Activated B cell treated with CpG ODN at 0.5 μM for 24 hours (primary cell): ENCODE data around the gene MS4A8. TPM values are rescaled to one million over a fixed set of nuclear protein-coding genes. Genes with fewer than 3 reads are reported as not detected.

Experiments
- ATAC-seq: fragments of 200-7000 bp; cut with Tn5 transposase; one replicate; pipeline ENCODE4 v1.10.0; 2021; ENCODE audit warnings: low read depth, mild to moderate bottlenecking, moderate library complexity
- CTCF ChIA-PET: fragments of 350-600 bp; sonication (Branson Sonifier 250); formaldehyde crosslinking; loops from one replicate; lab custom pipeline; 2021; ENCODE audit warnings: antibody characterized with exemption; lab: Charles Lee
- POLR2A ChIA-PET: fragments of 350-600 bp; sonication (Branson Sonifier 250); formaldehyde crosslinking; loops from one replicate; lab custom pipeline; 2021; ENCODE audit warnings: antibody characterized with exemption; lab: Charles Lee
- DNase-seq: peaks from one replicate; pipeline ENCODE4 v3.0.0; 2022
- H3K27ac Mint-ChIP-seq: one replicate; pipeline ENCODE4 v1.8.0; 2020; ENCODE audit warnings: mixed read lengths
- H3K27me3 Mint-ChIP-seq: one replicate; pipeline ENCODE4 v1.8.0; 2021; ENCODE audit warnings: mixed read lengths
- H3K36me3 Mint-ChIP-seq: one replicate; pipeline ENCODE4 v1.8.0; 2021; ENCODE audit warnings: low read depth, mixed read lengths
- H3K4me1 Mint-ChIP-seq: one replicate; pipeline ENCODE4 v1.8.0; 2021; ENCODE audit warnings: mixed read lengths
- H3K4me3 Mint-ChIP-seq: one replicate; pipeline ENCODE4 v1.8.0; 2020; ENCODE audit warnings: mild to moderate bottlenecking, mixed read lengths
- H3K9me3 Mint-ChIP-seq: one replicate; pipeline ENCODE4 v1.8.0; 2020; ENCODE audit warnings: mixed read lengths
- intact Hi-C: fragments of 100-400 bp; cut with micrococcal nuclease; formaldehyde crosslinking; loops from one replicate; pipeline ENCODE4 v1.15.1; 2024
- total RNA-seq: library from RNA; stranded (reverse); gene quantifications from 2 replicates; pipeline ENCODE4 v1.2.3, GENCODE V29; 2022
- TF ChIP-seq, protein P1 (sequence below): fragments of 200-600 bp; IDR thresholded peaks from one replicate; pipeline ENCODE4 v1.8.0; 2022; ENCODE audit warnings: antibody characterized with exemption, mild to moderate bottlenecking

Gene MS4A8
- total RNA-seq, 1 donor from 2014 or later, result not detected

DNA sequence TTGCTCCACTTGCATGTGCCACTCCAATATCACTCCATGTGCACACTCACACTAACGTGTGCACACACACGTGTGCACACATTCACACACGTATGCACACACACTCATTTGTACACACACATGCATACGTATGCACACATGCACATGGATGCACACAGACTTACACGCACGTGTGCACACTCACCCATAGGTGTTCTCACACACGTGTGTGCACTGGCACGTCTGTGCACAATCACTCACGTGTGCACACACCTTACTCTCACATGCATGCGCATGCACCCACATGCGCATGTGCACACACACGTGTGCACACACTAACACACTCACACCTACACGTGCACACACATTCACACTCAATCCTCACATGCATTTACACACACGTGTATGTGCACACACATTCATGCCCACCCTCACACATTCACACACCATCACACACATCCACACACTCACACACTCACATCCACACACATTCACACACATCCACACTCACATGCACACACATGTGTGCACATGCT is 48.0 kb downstream of the MS4A8 start:
- DNase-seq (no peak), ATAC-seq (no peak)
- Mint-ChIP-seq H3K4me1 (no peaks in the 10 kb centered on the region), H3K27ac (no peak overlapping the region), H3K36me3 (no peaks in the 10 kb centered on the region), H3K27me3 (peaks cover 12% of the 10 kb centered on the region), H3K9me3 (peaks cover 3% of the 10 kb centered on the region), H3K4me3 (no peak overlapping the region)
- TF ChIP-seq, protein P1, sequence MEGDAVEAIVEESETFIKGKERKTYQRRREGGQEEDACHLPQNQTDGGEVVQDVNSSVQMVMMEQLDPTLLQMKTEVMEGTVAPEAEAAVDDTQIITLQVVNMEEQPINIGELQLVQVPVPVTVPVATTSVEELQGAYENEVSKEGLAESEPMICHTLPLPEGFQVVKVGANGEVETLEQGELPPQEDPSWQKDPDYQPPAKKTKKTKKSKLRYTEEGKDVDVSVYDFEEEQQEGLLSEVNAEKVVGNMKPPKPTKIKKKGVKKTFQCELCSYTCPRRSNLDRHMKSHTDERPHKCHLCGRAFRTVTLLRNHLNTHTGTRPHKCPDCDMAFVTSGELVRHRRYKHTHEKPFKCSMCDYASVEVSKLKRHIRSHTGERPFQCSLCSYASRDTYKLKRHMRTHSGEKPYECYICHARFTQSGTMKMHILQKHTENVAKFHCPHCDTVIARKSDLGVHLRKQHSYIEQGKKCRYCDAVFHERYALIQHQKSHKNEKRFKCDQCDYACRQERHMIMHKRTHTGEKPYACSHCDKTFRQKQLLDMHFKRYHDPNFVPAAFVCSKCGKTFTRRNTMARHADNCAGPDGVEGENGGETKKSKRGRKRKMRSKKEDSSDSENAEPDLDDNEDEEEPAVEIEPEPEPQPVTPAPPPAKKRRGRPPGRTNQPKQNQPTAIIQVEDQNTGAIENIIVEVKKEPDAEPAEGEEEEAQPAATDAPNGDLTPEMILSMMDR, result no peak
- ChIA-PET POLR2A (no interaction called here), CTCF (no interaction called here)
- intact Hi-C loops, result no loop called here

DNA sequence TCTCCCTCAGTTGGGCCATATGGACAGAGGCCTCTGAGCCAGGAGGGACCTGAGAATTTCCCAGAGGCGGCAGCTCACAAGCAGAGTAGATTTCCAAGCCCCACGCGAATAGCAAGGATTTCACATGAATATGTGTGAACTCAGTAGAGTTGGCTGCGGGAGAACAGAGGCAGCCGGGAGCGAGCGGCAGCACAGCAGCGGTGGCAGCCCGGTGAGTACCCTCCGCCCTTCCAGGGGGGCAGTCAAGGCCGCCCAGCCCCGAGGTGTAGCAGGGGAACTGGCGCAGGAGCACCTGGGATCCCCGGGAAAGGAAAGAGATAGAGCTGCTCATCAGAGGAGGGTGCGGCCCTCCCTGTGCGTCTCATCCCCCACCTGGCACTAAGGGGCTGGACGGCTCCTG is 48.8 kb downstream of the MS4A8 start:
- Mint-ChIP-seq H3K27ac (no peak overlapping the region), H3K36me3 (no peaks in the 10 kb centered on the region), H3K4me1 (no peaks in the 10 kb centered on the region), H3K9me3 (peaks cover 3% of the 10 kb centered on the region), H3K4me3 (no peak overlapping the region), H3K27me3 (peaks cover 18% of the 10 kb centered on the region)
- intact Hi-C loops, result no loop called here
- TF ChIP-seq, protein P1, result no peak
- ATAC-seq (no peak), DNase-seq (no peak)
- ChIA-PET CTCF (no interaction called here), POLR2A (no interaction called here)

DNA sequence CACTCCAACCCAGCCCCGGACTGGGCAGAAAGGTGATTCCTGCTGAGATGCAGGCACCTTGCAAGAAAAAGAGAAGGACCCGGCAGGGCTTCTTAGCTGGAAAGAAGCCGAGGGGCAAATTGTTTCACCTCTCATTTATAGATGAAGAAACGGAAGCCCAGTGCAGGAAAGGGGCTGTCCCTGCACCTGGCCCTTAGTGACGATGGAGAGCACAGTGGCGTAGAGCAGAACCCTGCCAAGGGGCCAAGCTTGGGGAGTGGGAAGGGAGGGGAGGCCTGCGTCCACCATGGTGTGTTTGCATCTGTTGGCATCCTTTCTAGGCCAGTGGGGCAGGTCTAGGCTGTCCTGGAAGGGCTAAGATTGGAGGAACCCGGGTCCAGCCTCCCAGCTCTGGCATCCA is 49.4 kb downstream of the MS4A8 start:
- H3K4me3 Mint-ChIP-seq, result no peak overlapping the region
- H3K36me3 Mint-ChIP-seq, result no peaks in the 10 kb centered on the region
- no peaks in the 10 kb centered on the region for H3K4me1 Mint-ChIP-seq
- H3K27ac Mint-ChIP-seq, result no peak overlapping the region
- no peak for ATAC-seq
- no peak for DNase-seq
- TF ChIP-seq, protein P1, result no peak
- intact Hi-C loops, result no loop called here
- H3K9me3 Mint-ChIP-seq, result peaks cover 3% of the 10 kb centered on the region
- peaks cover 19% of the 10 kb centered on the region for H3K27me3 Mint-ChIP-seq
- ChIA-PET POLR2A (no interaction called here), CTCF (interaction anchor here (1.2 kb wide), 1 partner anchor 14 kb away, joined by 4 read pairs; no protein-coding TSS in a partner anchor)

DNA sequence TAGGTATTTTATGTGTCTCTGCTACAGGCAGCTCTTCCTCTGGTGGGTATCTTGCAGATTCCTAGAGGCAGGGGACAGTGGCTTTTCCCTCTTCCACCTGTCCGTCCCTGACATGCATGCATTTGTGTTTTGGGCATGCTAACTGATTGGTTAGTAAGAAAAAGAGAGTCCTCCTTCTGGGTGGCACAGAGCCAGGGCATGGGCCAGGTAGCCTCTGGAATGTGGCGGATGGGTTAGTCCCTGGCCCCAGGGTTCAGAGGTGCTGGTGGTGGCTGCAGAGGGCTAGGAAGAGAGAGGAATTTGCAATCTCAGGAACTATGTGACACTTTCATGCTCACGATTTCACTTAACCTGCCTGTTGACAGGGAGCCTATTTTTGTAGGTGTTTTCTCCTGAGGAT is 51.5 kb downstream of the MS4A8 start:
- ATAC-seq, result no peak
- no peaks in the 10 kb centered on the region for H3K36me3 Mint-ChIP-seq
- H3K9me3 Mint-ChIP-seq, result no peaks in the 10 kb centered on the region
- POLR2A ChIA-PET, result no interaction called here
- peaks cover 14% of the 10 kb centered on the region for H3K27me3 Mint-ChIP-seq
- no peak overlapping the region for H3K4me3 Mint-ChIP-seq
- no peak for DNase-seq
- no peak overlapping the region for H3K27ac Mint-ChIP-seq
- intact Hi-C loops, result loop anchor here (10.0 kb wide), 1 partner anchor 46 kb away; no protein-coding TSS in a partner anchor
- TF ChIP-seq, protein P1, result no peak
- CTCF ChIA-PET, result no interaction called here
- H3K4me1 Mint-ChIP-seq, result no peaks in the 10 kb centered on the region

DNA sequence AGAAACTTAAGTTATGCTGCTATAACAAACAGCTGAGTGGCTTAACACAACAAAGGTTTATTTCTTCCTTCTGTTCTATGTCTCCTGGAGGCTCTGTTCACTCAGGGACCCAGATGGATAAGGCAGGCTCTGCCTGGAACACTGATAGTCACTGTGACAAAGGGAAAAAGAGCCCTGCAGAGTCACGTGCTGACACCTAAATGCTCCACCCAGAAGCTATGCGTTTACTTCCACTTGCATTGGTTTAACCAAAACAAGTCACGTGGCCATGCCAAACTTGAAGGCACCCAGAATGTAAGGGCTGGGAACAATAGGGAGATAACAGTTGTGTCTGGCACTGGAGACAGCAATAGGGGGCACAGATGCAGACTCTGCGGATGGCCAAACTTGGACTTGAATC is 53.9 kb downstream of the MS4A8 start:
- TF ChIP-seq, protein P1, result no peak
- intact Hi-C loops, result loop anchor here (10.0 kb wide), 1 partner anchor 49 kb away; no protein-coding TSS in a partner anchor
- no peak overlapping the region for H3K27ac Mint-ChIP-seq

More for the DNA sequence above, 53.9 kb downstream of the MS4A8 start:
- ATAC-seq (no peak), DNase-seq (no peak)
- H3K36me3 Mint-ChIP-seq, result no peaks in the 10 kb centered on the region
- H3K4me1 Mint-ChIP-seq, result no peaks in the 10 kb centered on the region
- ChIA-PET POLR2A (no interaction called here), CTCF (interaction anchor here (1.4 kb wide), 1 partner anchor 9 kb away, joined by 5 read pairs; no protein-coding TSS in a partner anchor)
- H3K4me3 Mint-ChIP-seq, result no peak overlapping the region
- peaks cover 19% of the 10 kb centered on the region for H3K27me3 Mint-ChIP-seq
- H3K9me3 Mint-ChIP-seq, result no peaks in the 10 kb centered on the region
